NOMO-1 treated with DMSO at 0.1 percent for 48 hours (cell line): ENCODE data around the gene GLG1.
"Not testable (repeated sequence)": the region's sequence is repeated elsewhere in the genome, so short reads cannot be mapped to it uniquely, and the experiment has no call there.

ENCODE experiments used
- DNase-seq: peaks from one replicate; lab custom pipeline; 2025; ENCODE audit not compliant: unreplicated experiment; lab: John Stamatoyannopoulos, UW

Gene GLG1

DNA sequence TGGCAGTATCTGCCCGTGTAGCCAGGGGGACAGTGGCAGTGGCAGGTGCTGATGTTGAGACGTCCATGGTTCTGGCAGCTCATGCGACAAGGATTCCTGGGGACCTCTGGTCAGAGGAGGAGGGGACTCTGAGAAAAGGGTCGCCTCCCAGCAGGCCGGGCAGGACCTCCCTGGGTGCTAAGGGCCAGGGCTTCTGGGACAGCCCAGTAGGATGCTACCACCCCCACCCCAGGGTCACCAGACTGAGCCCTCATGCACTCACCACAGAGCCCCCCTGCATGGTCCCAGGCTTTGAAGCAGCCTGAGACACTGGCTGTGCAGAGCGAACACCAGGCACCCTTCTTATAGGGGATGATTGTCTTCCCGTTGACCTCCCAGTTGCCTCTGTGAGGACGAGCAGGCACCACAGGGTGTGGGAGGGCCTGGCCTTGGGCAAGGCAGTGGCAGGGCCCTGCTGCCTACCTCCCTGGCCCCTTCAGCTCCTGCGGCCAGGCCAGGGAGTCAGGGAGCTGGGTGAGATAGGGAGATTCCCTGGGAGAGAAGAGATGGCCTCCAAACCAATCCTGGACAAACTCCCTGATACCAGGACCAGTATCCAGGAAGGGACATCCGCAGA lies 194.0 kb downstream of the GLG1 start:
- not testable (repeated sequence) for DNase-seq

DNA sequence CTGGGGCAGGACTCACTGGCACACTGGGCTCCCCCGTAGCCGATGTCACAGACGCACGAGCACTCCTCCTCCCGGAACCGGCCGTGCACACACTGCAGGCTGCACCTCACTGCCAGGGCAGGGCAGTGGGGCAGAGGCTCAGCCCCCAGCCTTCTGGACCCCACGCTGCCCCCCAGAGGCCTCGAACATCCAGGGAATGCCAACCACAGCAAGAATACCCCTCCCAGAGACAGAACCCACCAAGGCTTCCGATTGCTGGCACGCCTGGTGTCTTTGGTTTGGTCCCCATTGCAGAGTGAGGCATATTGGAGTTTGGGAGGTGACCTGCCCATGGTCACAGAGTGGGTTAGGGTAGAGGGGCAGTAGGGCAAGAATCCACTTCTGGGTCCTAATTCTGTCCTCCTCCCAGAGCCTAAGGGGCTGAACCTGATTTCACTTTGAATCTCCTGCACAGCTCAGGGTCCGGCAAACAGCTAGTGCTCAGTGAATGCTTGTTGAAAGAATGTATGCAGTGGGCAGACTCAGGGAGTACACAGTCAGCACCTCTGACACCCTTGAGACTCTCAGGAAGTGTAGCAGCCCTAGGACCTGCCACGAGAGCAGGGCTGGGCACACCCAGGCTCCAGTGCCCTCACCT lies 194.7 kb downstream of the GLG1 start:
- DNase-seq, result not testable (repeated sequence)

DNA sequence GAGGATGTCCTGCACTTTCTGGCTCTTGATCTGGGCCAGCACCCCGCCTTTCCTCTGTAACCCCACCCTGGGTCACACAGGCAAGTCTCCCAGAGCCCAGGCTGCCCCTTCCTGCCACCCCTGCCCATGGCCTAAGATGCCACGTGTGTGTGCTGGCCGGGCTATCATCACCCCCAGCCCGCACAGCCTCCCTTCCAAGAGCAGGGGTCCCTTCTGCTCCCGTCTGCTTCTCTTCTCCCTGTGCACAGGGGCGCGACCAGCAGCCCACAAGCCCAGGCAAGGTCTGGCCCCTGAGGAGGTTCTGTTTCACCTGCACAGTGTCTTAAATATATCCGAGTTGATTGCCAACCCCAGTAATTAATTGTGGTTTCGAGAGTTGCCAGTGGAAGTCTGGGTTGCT lies 195.9 kb downstream of the GLG1 start:
- not testable (repeated sequence) for DNase-seq

DNA sequence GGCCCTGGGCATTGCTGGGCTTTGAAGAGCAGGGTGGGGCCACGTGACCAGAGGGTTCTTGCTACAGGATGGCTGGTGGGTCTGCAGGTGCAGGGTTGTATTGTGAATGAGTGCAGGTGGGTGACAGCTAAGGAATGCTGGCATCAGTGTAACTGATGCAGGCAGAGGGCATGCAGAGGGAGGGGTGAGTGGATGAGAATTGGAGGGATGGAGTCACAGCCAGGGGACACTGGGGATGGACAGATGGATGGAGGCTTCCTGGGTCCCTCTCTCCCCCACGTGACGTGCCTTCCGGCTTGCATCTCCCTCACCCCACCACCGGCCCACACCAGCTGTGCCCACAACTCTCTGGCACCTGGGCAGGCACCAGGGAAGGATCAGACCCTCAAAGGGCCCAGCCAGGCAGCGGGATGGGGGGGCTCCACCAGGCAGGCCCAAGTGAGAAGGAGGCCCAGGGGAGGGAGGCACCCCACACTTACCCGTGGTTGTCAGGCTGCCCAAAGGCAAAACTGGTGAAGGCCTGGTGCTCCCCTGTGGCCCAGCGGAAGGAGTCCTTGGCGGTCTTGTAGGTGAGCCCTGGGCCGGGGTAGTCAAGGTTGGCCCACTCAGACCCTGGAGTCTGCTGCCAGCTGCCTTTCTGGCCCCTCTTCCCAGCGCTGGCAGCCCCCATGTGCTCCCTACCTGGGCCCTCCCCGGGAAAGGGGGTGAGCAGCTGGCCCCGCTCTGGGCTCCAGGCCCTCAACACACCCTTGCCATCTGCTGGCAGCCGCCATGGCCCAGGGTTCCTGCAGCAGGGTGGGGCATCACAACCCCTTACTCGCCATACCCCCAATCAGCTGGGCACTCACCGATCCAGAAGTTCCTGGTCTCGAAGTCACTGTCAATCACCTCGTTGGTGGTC lies 196.6 kb downstream of the GLG1 start:
- not testable (repeated sequence) for DNase-seq

DNA sequence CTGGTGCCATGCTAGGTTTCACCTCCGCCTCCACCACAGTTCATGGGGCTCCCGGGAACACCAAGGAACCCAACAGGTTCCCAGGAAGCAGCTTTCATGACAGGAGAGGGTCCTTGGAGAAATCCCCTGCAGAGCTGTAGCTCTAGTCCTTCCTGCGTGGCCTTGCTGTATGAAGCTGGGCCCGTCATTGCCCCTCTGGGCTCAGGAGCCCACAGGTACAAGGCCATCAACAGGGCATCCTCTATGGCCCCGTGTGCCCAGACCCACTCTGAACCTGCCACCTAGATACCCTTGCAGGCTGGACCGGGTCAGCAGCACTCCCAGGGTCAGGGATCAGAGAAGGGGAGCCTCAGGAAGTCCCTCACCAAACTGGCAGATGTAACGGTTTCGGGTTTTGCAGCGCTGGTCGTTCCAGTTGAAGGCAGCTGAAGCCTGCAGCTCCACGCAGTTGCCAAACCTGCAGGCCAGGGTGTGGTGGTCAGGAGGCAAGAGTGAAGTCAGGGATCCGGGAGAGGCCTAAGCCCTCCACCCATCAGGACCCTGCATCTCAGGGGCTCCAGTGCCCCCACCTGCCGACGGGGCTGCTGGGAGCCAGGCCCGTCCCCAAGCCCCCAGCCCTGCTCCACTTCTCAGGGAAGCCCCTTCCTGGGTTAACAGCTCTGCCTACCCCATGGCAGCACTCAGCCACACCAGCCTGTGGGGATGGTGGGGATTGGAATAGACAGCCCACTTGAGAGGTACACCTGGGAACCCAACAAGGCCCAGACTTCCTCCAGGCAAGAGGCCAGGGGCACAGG lies 197.5 kb downstream of the GLG1 start:
- not testable (repeated sequence) for DNase-seq

DNA sequence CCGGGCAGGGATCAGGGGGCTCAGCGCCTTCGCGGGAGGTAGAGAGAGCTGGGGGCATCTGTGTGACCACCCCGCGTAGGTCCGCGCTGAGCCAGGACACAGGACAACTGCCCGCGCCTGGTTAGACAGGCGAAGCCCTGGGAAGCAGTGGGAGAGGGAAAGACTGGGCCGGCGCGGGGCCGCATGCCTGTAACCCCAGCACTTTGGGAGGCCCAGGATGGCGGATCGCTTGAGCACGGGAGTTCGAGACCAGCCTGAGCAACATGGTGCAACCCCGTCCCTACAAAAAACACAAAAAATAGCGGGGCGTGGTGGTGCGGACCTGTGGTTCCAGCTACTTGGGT lies 199.6 kb downstream of the GLG1 start:
- not testable (repeated sequence) for DNase-seq

DNA sequence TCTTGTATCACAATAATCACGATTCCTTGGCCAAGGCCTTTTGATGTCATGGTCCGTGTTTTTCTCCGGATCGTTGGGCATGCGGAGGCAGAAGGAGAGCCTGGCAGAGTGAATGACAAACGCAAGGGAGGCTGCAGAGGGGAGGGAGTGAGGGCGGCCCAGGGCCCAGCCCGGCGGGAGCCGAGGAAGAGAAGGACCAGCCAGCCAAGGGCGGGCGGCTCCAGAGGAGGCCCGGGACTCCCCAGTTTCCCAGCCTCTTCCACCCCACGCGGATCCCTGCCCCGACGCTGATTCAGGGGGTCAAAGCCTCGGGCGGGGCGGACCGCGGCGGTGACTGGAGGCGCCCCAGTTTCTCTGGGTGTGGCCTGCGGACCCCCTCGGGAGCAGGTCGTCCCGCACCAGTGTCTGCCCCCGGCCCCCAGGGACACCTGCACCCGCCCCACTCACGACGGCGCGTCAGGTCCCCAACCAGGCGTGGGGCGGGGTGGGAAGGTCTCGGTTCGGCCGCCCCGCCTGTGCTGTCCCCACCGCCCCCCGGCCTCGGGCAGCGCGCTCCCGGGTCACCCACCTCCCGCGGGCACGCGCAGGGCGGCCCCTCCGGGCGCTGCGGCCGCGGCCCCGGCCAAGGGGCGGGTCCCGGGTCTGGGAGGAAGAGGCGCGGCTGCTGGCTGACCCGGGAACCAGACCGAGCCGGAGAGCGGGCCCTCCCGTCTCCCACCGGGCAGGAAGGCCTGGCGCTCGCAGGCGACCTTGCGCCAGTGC lies 200.1 kb downstream of the GLG1 start:
- DNase-seq, result not testable (repeated sequence)

DNA sequence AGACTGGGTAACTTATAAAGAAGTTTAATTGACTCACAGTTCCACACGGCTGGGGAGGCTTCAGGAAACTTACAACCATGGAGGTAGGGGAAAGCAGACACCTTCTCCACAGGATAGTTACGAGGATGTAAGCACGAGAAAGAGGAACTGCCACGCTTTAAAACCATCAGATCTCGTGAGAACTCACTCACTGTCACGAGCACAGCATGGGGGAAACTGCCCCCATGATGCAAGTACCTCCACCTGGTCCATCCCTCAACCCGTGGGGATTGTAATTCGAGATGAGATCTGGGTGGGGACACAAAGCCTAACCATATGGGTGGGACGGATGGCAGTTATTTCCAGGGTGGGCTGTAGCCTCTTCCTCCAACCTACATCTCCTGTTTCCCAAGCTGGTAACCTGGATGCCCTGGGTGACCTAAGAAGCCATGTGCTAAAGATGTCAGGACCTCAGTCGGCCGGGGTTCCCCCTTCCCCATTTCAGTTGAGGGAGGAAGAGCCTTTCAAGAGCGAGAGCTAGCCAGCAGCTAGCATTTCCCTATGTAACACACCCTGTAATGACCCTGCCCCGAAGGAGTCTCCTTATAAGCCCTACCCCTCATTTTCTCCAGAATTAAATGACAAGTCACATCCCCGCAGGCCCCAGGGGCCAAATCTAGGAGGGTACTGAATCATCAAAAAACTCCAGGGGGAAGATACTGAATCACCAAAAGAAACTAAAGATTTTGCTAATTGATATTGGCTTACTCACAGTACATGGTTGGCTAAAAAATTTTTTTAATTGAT lies 202.6 kb downstream of the GLG1 start:
- not testable (repeated sequence) for DNase-seq

DNA sequence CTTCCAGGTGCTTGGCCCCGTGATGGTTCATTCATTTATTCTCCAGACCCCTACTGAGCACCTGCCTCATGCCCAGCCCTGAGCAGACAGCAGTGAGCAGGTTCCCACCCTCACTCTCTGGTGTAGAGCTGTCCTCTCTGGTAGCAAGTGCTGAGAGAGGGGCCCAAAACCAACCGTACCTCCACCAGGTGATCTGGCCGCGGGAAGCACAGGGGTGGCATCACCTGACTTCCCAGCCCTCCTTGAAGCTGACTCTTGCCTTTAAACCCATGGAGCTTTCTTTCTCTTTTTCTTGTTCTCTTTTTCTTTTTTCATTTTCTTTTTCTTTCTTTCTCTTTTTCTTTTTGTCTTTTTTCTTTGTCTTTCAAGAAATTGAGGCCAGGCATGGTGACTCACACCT lies 206.7 kb downstream of the GLG1 start:
- DNase-seq, result not testable (repeated sequence)

DNA sequence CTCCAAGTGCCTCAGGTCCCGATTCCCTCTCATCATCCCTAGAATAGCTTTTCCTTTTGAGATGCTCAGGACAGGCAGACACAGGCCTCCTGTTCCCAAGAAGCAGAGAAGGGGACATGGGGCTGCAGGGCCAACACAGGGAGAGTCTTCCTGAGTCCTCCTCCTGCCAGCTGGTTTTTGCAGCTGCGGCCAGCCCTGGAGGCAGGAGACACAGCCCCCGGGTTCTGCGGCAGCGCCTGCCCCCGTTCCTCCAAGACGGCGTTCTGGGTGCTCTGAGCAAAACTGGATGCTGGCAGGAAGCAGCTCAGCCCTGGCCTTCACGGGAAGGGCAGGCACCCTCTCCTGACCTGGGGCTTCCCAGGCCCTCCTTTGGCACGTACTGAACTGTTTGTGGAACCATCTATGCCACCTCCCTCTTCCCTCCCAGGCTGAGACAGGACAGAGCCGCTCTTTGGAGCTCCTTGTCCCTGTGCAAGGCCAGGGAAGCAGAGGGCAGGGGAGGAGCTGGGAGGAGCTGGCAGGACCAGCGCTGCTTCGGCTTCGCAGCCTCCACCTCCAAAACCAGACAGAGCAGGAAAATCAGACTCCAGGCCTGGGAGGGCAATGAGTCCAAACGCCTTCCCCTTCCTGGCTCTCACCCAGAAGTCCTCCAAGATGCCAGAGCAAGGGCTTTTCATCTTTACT lies 208.6 kb downstream of the GLG1 start:
- not testable (repeated sequence) for DNase-seq
